SJCRH30 (cell line): ENCODE results near the gene ST6GALNAC4. TPM values are rescaled to one million over a fixed set of nuclear protein-coding genes. Genes with fewer than 3 reads are reported as not detected.
A peak's percentile ranks its signal among the peaks of the same experiment; 100 is the strongest.

Experiments
- DNase-seq, 2 experiments: peaks; one replicate each; pipeline ENCODE4 v3.0.0-alpha.2; 2015 to 2020
- H3K27ac ChIP-seq: fragments of 250-450 bp; sonication (Bioruptor Pico); 2 replicates; pipeline ENCODE4 v1.5.1; 2020; ENCODE audit warnings: mild to moderate bottlenecking, moderate library complexity
- H3K27me3 ChIP-seq: fragments of 250-450 bp; sonication (Bioruptor Pico); 2 replicates; pipeline ENCODE4 v1.5.1; 2020; ENCODE audit warnings: mild to moderate bottlenecking, moderate library complexity
- H3K36me3 ChIP-seq: fragments of 250-450 bp; sonication (Bioruptor Pico); 2 replicates; pipeline ENCODE4 v1.5.1; 2020; ENCODE audit warnings: mild to moderate bottlenecking, moderate library complexity
- H3K4me1 ChIP-seq: fragments of 250-450 bp; sonication (Bioruptor Pico); 2 replicates; pipeline ENCODE4 v1.5.1; 2020; ENCODE audit warnings: mild to moderate bottlenecking, moderate library complexity
- H3K4me3 ChIP-seq: fragments of 250-450 bp; sonication (Bioruptor Pico); 2 replicates; pipeline ENCODE4 v1.5.1; 2020; ENCODE audit warnings: mild to moderate bottlenecking, moderate library complexity
- H3K9me3 ChIP-seq: fragments of 250-450 bp; sonication (Bioruptor Pico); replicated peaks from 2 replicates; pipeline ENCODE4 v1.5.1; 2020; ENCODE audit warnings: mild to moderate bottlenecking, moderate library complexity
- total RNA-seq: library from RNA; depleted of rRNA; stranded (reverse); fragments of >200 nt; shearing (Covaris generic); gene quantifications from 2 replicates; pipeline ENCODE4 v1.2.3, GENCODE V29; 2014

ST6GALNAC4 gene
- total RNA-seq, 1 experiment from 2014 or later: 24.3 TPM

DNA sequence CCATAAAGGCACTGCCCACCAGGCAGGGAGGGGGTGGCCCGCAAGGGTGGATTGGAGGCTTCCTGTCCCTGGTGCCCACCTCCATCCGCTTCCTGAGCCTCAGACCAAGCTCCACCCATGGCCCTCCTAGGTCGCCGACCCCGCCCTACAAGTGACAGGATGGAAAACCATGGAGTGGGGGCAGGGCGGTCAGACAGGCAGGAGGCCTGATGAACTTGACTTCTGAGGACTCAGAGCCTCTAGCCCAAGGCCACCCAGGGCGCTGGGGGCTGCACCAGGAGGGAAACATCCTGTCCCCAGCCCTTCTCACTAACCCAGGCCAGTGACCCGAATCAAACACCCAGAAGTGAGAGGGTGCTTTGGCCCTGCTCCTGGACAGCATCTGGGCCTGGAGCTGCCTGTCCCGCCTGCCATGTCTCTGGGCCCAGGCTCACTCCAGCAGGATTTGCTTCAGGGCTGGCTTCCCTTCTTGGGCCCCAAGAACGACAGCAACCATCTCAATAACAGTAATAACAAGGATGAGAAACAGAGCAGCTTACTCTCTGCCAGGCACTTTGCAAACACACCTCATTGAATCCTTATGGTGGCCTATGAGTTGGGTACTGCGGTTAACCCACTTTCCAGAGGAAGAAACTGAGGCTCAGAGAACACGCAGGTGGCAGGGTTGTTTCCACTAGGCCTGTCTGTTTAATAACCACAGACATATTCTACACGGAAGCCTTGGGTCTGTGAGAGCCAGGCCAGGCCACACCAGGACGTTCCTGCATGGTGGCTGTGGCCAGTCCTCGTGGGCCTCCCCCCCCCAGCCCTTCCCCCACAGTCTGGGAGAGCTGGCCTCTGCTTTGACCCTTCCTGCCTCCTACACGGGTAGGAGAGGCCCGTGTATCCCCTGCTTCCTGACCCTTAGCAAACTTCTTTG is 13.0 kb downstream of the ST6GALNAC4 start:
- Histone ChIP-seq H3K27ac (no peak overlapping the region), H3K4me3 (no peak overlapping the region), H3K27me3 (no peaks in the 10 kb centered on the region), H3K36me3 (no peaks in the 10 kb centered on the region), H3K9me3 (no peaks in the 10 kb centered on the region), H3K4me1 (peaks cover 28% of the 10 kb centered on the region)
- DNase-seq: peak; percentile 73 to 80

DNA sequence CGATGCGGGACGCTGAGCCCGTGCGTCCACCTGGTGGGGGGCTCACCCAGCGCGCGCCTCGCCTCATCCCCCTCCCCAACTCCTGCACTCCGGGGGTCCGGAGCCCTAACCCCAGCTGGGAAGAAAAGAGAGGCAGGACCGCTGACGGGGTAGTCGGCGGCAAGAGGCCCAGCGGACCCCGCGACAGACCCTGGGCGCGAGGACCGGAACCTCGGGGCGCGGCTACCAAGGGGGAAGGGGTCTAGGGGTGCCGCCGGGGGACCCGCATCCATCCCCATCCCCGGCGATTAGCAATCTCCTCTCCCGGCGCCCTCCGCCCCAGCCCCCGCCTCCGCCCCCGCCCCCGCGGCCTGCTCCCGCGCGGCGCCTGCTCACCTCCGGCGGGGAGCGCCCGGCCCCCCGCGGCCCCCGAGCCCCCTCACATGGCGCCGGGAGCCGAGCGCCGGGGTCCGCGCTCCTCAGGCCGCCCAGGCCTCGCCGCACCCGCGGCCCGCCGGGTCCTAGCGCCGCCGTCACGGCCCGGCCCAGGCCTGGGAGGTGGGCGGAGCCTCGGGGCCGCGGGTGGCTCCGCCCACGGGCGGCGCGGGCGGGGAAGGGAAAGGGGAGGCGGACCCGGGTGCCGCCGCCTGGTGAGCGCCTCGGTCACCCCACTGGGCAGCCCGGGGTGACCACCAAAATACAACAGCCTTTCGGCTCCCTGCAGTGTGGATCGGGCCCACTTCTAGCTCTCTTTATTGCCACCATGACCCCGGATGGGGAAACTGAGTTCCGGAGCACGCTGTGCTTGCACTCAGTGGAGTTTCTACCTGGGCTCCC is 17.5 kb downstream of the ST6GALNAC4 start, which contains the start of gene ST6GALNAC6:
ST6GALNAC6 (minus strand) TSS at position 476 of the 816 bp plus-strand sequence. CDS start 1,622 bp downstream, outside the sequence.
- peak; percentile 76 to 87 for DNase-seq
- H3K4me3 ChIP-seq: peak within 1 kb of the TSS; percentile 100
- H3K4me1 ChIP-seq: peaks cover 28% of the 10 kb centered on the region
- H3K36me3 ChIP-seq: peaks cover 27% of the 10 kb centered on the region
- no peaks in the 10 kb centered on the region for H3K27me3 ChIP-seq
- H3K9me3 ChIP-seq: 0 out of 2 replicates have a peak, but pooled peaks cover 4% of the 10 kb centered on the region
- peak within 1 kb of the TSS; percentile 83 for H3K27ac ChIP-seq

DNA sequence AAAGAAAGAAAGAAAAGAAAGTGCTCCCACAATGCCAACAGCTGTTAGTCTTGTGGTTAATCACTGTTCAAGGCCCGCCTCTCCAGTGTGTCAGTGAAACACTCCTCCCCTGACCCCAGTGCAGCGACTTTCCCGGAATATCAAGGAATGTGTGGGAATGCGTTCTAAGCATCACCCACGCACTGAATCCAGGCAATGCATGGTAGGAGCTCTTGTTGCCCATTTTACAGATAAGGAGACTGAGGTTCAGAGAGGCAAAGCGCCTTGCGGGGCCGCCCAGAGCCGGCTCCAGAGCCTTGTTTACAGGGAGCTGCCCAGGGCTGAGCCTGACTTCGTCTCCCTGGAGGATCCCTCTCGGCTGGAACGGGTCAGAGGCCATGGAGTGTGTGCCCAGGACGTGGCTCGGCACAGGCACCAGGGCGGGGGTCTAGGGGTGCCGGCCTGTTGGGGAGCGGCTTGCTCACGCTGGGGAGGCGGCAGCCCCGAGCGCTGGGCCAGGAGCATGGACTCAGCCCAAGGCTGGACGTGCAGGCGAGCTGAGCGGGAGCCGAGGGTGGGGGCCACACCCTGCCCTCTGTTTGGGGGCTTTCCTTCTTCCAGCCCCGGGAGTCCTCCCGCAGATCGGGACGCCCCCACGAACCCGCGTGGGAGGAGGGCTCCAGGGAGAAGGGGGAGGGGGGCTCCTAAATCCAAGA is 18.3 kb downstream of the ST6GALNAC4 start:
- no peaks in the 10 kb centered on the region for H3K27me3 ChIP-seq
- H3K27ac ChIP-seq: peak overlapping the region; percentile 83
- H3K9me3 ChIP-seq: 0 out of 2 replicates have a peak, but pooled peaks cover 4% of the 10 kb centered on the region
- peak; percentile 70 to 77 for DNase-seq
- peak overlapping the region; percentile 100 for H3K4me3 ChIP-seq
- H3K36me3 ChIP-seq: peaks cover 35% of the 10 kb centered on the region
- peaks cover 25% of the 10 kb centered on the region for H3K4me1 ChIP-seq

DNA sequence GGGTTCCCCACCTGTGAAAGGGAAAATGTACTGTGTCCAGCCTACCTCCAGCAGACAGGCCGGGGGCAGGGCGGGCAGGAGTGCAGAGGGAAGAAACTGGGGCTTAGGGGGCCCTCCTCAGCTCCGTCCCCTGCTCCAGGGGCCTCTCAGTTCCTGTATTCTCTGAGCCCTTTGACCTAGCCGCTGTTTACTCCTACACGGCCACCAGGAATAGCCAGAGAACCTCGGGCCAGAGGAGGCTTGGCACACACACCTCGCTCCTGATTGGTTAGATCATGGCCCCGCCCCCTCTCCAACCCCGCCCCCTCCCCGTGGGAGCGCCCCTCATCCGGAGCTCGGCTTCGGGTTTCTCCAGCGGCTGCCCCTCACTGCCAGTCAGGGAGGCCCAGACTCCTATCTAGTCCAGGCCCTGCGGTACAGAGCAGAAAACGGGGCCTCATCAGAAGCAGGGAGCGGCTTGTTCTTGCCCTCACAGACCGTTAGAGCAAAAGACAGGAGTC is 19.6 kb downstream of the ST6GALNAC4 start:
- 0 out of 2 replicates have a peak, but pooled peaks cover 4% of the 10 kb centered on the region for H3K9me3 ChIP-seq
- H3K27ac ChIP-seq: no peak overlapping the region; the same call in 1 of the 2 replicates
- peak; percentile 92 to 94 for DNase-seq
- no peaks in the 10 kb centered on the region for H3K27me3 ChIP-seq
- H3K36me3 ChIP-seq: peaks cover 48% of the 10 kb centered on the region
- peaks cover 19% of the 10 kb centered on the region for H3K4me1 ChIP-seq
- no peak overlapping the region for H3K4me3 ChIP-seq

DNA sequence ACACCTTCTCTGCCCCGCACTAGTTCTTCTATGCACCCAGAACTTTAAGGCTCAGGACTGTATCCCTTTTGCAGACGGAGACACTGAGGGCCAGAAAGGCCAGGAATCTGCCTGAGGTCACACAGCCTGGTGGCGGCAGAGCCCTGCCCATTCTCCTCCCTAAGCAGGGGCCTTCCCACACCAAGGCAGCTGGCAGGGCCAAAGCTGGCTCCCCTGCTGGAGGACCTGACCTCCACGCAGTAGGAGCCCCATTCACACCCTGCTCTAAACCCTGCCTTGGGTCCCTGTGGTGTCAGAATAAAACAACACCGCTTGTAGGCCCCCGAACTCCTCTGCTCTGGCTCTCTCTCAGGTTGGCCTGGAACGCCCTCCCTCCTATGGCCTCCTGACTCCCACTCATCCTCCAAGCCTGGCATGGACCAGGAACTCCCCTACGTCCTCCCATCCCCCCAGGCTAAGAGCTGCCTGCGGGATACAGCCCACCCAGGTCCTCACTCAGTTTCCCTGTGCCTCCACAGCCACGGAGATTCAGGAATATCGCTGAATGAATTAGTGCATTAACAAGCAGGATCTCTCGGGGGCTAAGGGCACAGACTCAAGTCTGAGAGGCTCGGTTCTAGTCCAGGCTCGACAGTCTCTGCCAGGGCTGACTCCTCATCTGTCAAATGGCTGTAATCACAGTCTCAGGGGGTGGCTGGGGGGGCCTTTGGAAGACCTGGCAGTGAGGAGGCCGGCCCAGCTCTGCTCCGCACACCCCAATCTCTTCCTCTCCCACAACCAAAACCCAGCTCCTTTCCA is 20.2 kb downstream of the ST6GALNAC4 start:
- Histone ChIP-seq H3K27ac (no peak overlapping the region), H3K27me3 (no peaks in the 10 kb centered on the region), H3K4me3 (no peak overlapping the region), H3K4me1 (peaks cover 19% of the 10 kb centered on the region), H3K36me3 (peaks cover 50% of the 10 kb centered on the region), H3K9me3 (0 out of 2 replicates have a peak, but pooled peaks cover 4% of the 10 kb centered on the region)
- DNase-seq: no peak

- H3K9me3 ChIP-seq: 0 out of 2 replicates have a peak, but pooled peaks cover 4% of the 10 kb centered on the region
- H3K27me3 ChIP-seq: no peaks in the 10 kb centered on the region
- H3K4me3 ChIP-seq: no peak overlapping the region
- H3K36me3 ChIP-seq: peaks cover 53% of the 10 kb centered on the region
- H3K4me1 ChIP-seq: peaks cover 16% of the 10 kb centered on the region
- DNase-seq: no peak
- no peak overlapping the region for H3K27ac ChIP-seq
Observed at GRCh38 chr9:127895811-127896210, 21.0 kb downstream of the ST6GALNAC4 start.

DNA sequence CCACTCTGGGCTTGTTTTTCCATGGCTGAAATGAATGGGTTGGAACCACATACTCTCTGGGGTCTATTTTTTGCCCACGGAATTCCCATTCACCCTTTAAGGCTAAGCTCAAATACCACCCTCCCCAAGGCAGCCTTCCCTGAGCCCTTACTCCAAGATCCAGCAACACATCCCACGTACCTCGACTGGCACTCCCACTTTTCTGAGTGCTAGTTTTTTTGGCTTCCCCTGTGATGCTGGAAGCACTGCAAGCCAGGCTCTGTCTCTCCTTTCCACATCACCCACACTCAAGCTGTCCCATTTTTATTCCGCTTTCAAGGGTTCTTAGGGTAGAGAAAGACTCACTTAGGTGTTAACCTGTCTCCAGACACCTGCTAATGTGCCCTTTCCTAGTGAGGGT is 23.4 kb downstream of the ST6GALNAC4 start:
- H3K9me3 ChIP-seq: 0 out of 2 replicates have a peak, but pooled peaks cover 4% of the 10 kb centered on the region
- no peaks in the 10 kb centered on the region for H3K27me3 ChIP-seq
- no peak overlapping the region for H3K4me3 ChIP-seq
- H3K36me3 ChIP-seq: peaks cover 58% of the 10 kb centered on the region
- no peak for DNase-seq
- H3K4me1 ChIP-seq: peaks cover 10% of the 10 kb centered on the region
- no peak overlapping the region for H3K27ac ChIP-seq

- Histone ChIP-seq H3K9me3 (0 out of 2 replicates have a peak, but pooled peaks cover 4% of the 10 kb centered on the region), H3K4me3 (no peak overlapping the region), H3K27ac (no peak overlapping the region), H3K27me3 (no peaks in the 10 kb centered on the region), H3K36me3 (peaks cover 58% of the 10 kb centered on the region), H3K4me1 (peaks cover 7% of the 10 kb centered on the region)
- DNase-seq: no peak
Observed at GRCh38 chr9:127892831-127893230, 24.0 kb downstream of the ST6GALNAC4 start.

DNA sequence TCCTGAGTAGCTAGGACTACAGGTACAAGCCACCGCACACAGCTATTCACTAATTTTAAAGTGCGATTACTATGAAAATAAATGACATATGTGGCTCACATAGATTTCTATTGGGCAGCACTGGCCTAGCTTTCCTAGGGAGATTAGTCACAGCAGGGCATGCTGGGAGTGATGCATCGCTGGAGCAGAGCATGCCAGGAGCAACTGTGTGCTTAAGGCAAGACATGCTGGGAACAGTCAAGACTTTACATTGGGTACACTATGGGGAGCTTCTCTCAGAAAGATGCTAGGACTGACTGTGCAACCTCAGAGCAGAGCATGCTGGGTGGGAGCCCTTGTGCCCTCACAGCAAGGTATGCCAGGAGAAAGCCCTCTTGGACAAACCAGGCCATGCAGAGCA is 26.8 kb downstream of the ST6GALNAC4 start:
- Histone ChIP-seq H3K9me3 (0 out of 2 replicates have a peak, but pooled peaks cover 4% of the 10 kb centered on the region), H3K4me3 (no peak overlapping the region), H3K27me3 (no peaks in the 10 kb centered on the region), H3K36me3 (peaks cover 51% of the 10 kb centered on the region), H3K27ac (no peak overlapping the region), H3K4me1 (peaks cover 1% of the 10 kb centered on the region; the same call in 1 of the 2 replicates)
- no peak for DNase-seq

GRCh38 chr9:127887792-127888191 is 29.0 kb downstream of the ST6GALNAC4 start:
- Histone ChIP-seq H3K4me3 (no peak overlapping the region), H3K9me3 (no peaks in the 10 kb centered on the region), H3K27me3 (no peaks in the 10 kb centered on the region), H3K4me1 (peaks cover 12% of the 10 kb centered on the region; the same call in 1 of the 2 replicates), H3K36me3 (peaks cover 28% of the 10 kb centered on the region), H3K27ac (no peak overlapping the region)
- DNase-seq: no peak

GRCh38 chr9:127886401-127886972 is 30.4 kb downstream of the ST6GALNAC4 start:
- DNase-seq: peak; percentile 50 to 58
- H3K36me3 ChIP-seq: peaks cover 21% of the 10 kb centered on the region
- no peaks in the 10 kb centered on the region for H3K27me3 ChIP-seq
- H3K27ac ChIP-seq: no peak overlapping the region
- no peaks in the 10 kb centered on the region for H3K9me3 ChIP-seq
- H3K4me1 ChIP-seq: peaks cover 15% of the 10 kb centered on the region; the same call in 1 of the 2 replicates
- H3K4me3 ChIP-seq: no peak overlapping the region

- no peak for DNase-seq
- H3K27me3 ChIP-seq: no peaks in the 10 kb centered on the region
- peaks cover 15% of the 10 kb centered on the region; the same call in 1 of the 2 replicates for H3K4me1 ChIP-seq
- H3K9me3 ChIP-seq: no peaks in the 10 kb centered on the region
- H3K27ac ChIP-seq: no peak overlapping the region
- peaks cover 19% of the 10 kb centered on the region for H3K36me3 ChIP-seq
- no peak overlapping the region for H3K4me3 ChIP-seq
Observed at GRCh38 chr9:127885508-127886281, 31.1 kb downstream of the ST6GALNAC4 start.
